ENCODE results near the gene IGSF9. TPM values are rescaled to one million over a fixed set of nuclear protein-coding genes. Genes with fewer than 3 reads are reported as not detected.

Gene IGSF9
- total RNA-seq, 1 donor from 2014 or later, result 36.4 TPM

GRCh38 chr1:159991513-159991912, 46.1 kb upstream of the IGSF9 start:
- H3K27ac Mint-ChIP-seq, result no peak overlapping the region
- H3K9me3 Mint-ChIP-seq, result no peaks in the 10 kb centered on the region
- no peak for TF ChIP-seq CTCF (conservative IDR thresholded peaks at IDR 0.05)
- H3K4me1 Mint-ChIP-seq (ENCODE audit: unreplicated experiment), result no peaks in the 10 kb centered on the region
- H3K27me3 Mint-ChIP-seq, result peaks cover 2% of the 10 kb centered on the region
- no peaks in the 10 kb centered on the region for H3K36me3 Mint-ChIP-seq
- no peak overlapping the region for H3K4me3 Mint-ChIP-seq
- DNase-seq (ENCODE audit: extremely low spot score, unreplicated experiment), result no peak

- Mint-ChIP-seq H3K9me3 (no peaks in the 10 kb centered on the region), H3K27ac (no peak overlapping the region), H3K4me3 (no peak overlapping the region), H3K27me3 (no peaks in the 10 kb centered on the region), H3K36me3 (no peaks in the 10 kb centered on the region), H3K4me1 (ENCODE audit: unreplicated experiment) (no peaks in the 10 kb centered on the region)
- TF ChIP-seq CTCF (conservative IDR thresholded peaks at IDR 0.05), result no peak
- DNase-seq (ENCODE audit: extremely low spot score, unreplicated experiment), result no peak
These were observed 44.6 kb upstream of the IGSF9 start for GRCh38 chr1:159990005-159990404.

GRCh38 chr1:159989581-159989980, 44.2 kb upstream of the IGSF9 start:
- DNase-seq (ENCODE audit: extremely low spot score, unreplicated experiment), result no peak
- H3K9me3 Mint-ChIP-seq, result no peaks in the 10 kb centered on the region
- TF ChIP-seq CTCF (conservative IDR thresholded peaks at IDR 0.05), result no peak
- H3K27ac Mint-ChIP-seq, result no peak overlapping the region
- H3K36me3 Mint-ChIP-seq, result no peaks in the 10 kb centered on the region
- H3K4me3 Mint-ChIP-seq, result no peak overlapping the region
- H3K27me3 Mint-ChIP-seq, result no peaks in the 10 kb centered on the region
- no peaks in the 10 kb centered on the region for H3K4me1 Mint-ChIP-seq (ENCODE audit: unreplicated experiment)

- no peak overlapping the region for H3K27ac Mint-ChIP-seq
- H3K4me3 Mint-ChIP-seq, result no peak overlapping the region
- H3K9me3 Mint-ChIP-seq, result no peaks in the 10 kb centered on the region
- TF ChIP-seq CTCF (conservative IDR thresholded peaks at IDR 0.05), result no peak
- no peak for DNase-seq (ENCODE audit: extremely low spot score, unreplicated experiment)
- no peaks in the 10 kb centered on the region for H3K4me1 Mint-ChIP-seq (ENCODE audit: unreplicated experiment)
- H3K27me3 Mint-ChIP-seq, result peaks cover 2% of the 10 kb centered on the region
- no peaks in the 10 kb centered on the region for H3K36me3 Mint-ChIP-seq
These were observed 42.6 kb upstream of the IGSF9 start for GRCh38 chr1:159988006-159988405.

- DNase-seq (ENCODE audit: extremely low spot score, unreplicated experiment), result no peak
- H3K36me3 Mint-ChIP-seq, result no peaks in the 10 kb centered on the region
- no peaks in the 10 kb centered on the region for H3K9me3 Mint-ChIP-seq
- no peaks in the 10 kb centered on the region for H3K4me1 Mint-ChIP-seq (ENCODE audit: unreplicated experiment)
- H3K27ac Mint-ChIP-seq, result no peak overlapping the region
- TF ChIP-seq CTCF (conservative IDR thresholded peaks at IDR 0.05), result no peak
- peaks cover 6% of the 10 kb centered on the region for H3K27me3 Mint-ChIP-seq
- H3K4me3 Mint-ChIP-seq, result no peak overlapping the region
These were observed 41.8 kb upstream of the IGSF9 start for GRCh38 chr1:159987186-159987585.

- Mint-ChIP-seq H3K27me3 (peaks cover 10% of the 10 kb centered on the region), H3K27ac (no peak overlapping the region), H3K4me3 (no peak overlapping the region), H3K9me3 (no peaks in the 10 kb centered on the region), H3K4me1 (ENCODE audit: unreplicated experiment) (no peaks in the 10 kb centered on the region), H3K36me3 (no peaks in the 10 kb centered on the region)
- DNase-seq (ENCODE audit: extremely low spot score, unreplicated experiment), result no peak
- TF ChIP-seq CTCF (conservative IDR thresholded peaks at IDR 0.05), result no peak
These were observed 41.1 kb upstream of the IGSF9 start for GRCh38 chr1:159986531-159986930.
